ENCODE data around the gene INO80E. TPM values are rescaled to one million over a fixed set of nuclear protein-coding genes. Genes with fewer than 3 reads are reported as not detected.
"Not testable (repeated sequence)": the region's sequence is repeated elsewhere in the genome, so short reads cannot be mapped to it uniquely, and the experiment has no call there.

INO80E gene
- total RNA-seq, 1 experiment from 2014 or later = 90.1 TPM

GRCh38 chr16:29951625-29952365, 44.2 kb upstream of the INO80E start:
- Mint-ChIP-seq H3K27ac (ENCODE audit: low read depth, unreplicated experiment) (no peak overlapping the region), H3K9me3 (ENCODE audit: unreplicated experiment) (no peaks in the 10 kb centered on the region), H3K36me3 (ENCODE audit: insufficient read depth, unreplicated experiment) (no peaks in the 10 kb centered on the region), H3K4me3 (ENCODE audit: unreplicated experiment) (no peak overlapping the region), H3K4me1 (ENCODE audit: insufficient read depth, unreplicated experiment) (no peaks in the 10 kb centered on the region), H3K27me3 (ENCODE audit: insufficient read depth, unreplicated experiment) (no peaks in the 10 kb centered on the region)
- no TSS peak for BruUV-seq (replicated peaks)
- no peak for TF ChIP-seq CTCF (IDR thresholded peaks at IDR 0.05; ENCODE audit: unreplicated experiment)
- intact Hi-C loops (cut with micrococcal nuclease) = no loop called here
- CTCF ChIA-PET = interaction anchor here (1.0 kb wide), 1 partner anchor 10 kb away, joined by 5 read pairs; the partner anchor contains the start of gene TMEM219
- POLR2A ChIA-PET = interaction anchor here (0.8 to 1.0 kb wide), 3 partner anchors 7 to 14 kb away, joined by 3 to 4 read pairs (median 3); no protein-coding TSS in a partner anchor
- DNase-seq (ENCODE audit: unreplicated experiment) = no peak

GRCh38 chr16:29958756-29959155, 37.3 kb upstream of the INO80E start:
- no peak overlapping the region for H3K4me3 Mint-ChIP-seq (ENCODE audit: unreplicated experiment)
- no TSS peak for BruUV-seq (replicated peaks)
- ChIA-PET POLR2A (interaction anchor here (0.7 kb wide), 1 partner anchor 652 kb away, joined by 3 read pairs; no protein-coding TSS in a partner anchor), CTCF (no interaction called here)
- no peak for TF ChIP-seq CTCF (IDR thresholded peaks at IDR 0.05; ENCODE audit: unreplicated experiment)
- intact Hi-C loops (cut with micrococcal nuclease) = no loop called here
- H3K27ac Mint-ChIP-seq (ENCODE audit: low read depth, unreplicated experiment) = no peak overlapping the region
- peaks cover 16% of the 10 kb centered on the region for H3K4me1 Mint-ChIP-seq (ENCODE audit: insufficient read depth, unreplicated experiment)
- no peaks in the 10 kb centered on the region for H3K9me3 Mint-ChIP-seq (ENCODE audit: unreplicated experiment)
- peaks cover 10% of the 10 kb centered on the region for H3K36me3 Mint-ChIP-seq (ENCODE audit: insufficient read depth, unreplicated experiment)
- H3K27me3 Mint-ChIP-seq (ENCODE audit: insufficient read depth, unreplicated experiment) = no peaks in the 10 kb centered on the region
- no peak for DNase-seq (ENCODE audit: unreplicated experiment)

- Mint-ChIP-seq H3K4me1 (ENCODE audit: insufficient read depth, unreplicated experiment) (peaks cover 16% of the 10 kb centered on the region), H3K27ac (ENCODE audit: low read depth, unreplicated experiment) (no peak overlapping the region), H3K9me3 (ENCODE audit: unreplicated experiment) (no peaks in the 10 kb centered on the region), H3K36me3 (ENCODE audit: insufficient read depth, unreplicated experiment) (peaks cover 10% of the 10 kb centered on the region), H3K4me3 (ENCODE audit: unreplicated experiment) (no peak overlapping the region), H3K27me3 (ENCODE audit: insufficient read depth, unreplicated experiment) (no peaks in the 10 kb centered on the region)
- POLR2A ChIA-PET = no interaction called here
- no peak for TF ChIP-seq CTCF (IDR thresholded peaks at IDR 0.05; ENCODE audit: unreplicated experiment)
- intact Hi-C loops (cut with micrococcal nuclease) = no loop called here
- CTCF ChIA-PET = no interaction called here
- BruUV-seq (replicated peaks) = no TSS peak
- DNase-seq (ENCODE audit: unreplicated experiment) = no peak
These were observed 36.7 kb upstream of the INO80E start for GRCh38 chr16:29959293-29959692.

GRCh38 chr16:29959821-29960220, 36.2 kb upstream of the INO80E start:
- CTCF ChIA-PET; intact Hi-C loops (cut with micrococcal nuclease); H3K4me3 Mint-ChIP-seq (ENCODE audit: unreplicated experiment); H3K27me3 Mint-ChIP-seq (ENCODE audit: insufficient read depth, unreplicated experiment); H3K9me3 Mint-ChIP-seq (ENCODE audit: unreplicated experiment); BruUV-seq (replicated peaks); H3K27ac Mint-ChIP-seq (ENCODE audit: low read depth, unreplicated experiment); DNase-seq (ENCODE audit: unreplicated experiment): not testable (repeated sequence)
- H3K4me1 Mint-ChIP-seq (ENCODE audit: insufficient read depth, unreplicated experiment) = peaks cover 16% of the 10 kb centered on the region
- POLR2A ChIA-PET = interaction anchor here (0.7 to 3.8 kb wide), 2 partner anchors 16 to 94 kb away, joined by 3 to 34 read pairs; no protein-coding TSS in a partner anchor
- peaks cover 10% of the 10 kb centered on the region for H3K36me3 Mint-ChIP-seq (ENCODE audit: insufficient read depth, unreplicated experiment)

Measured in MCF 10A (cell line).